GM23338 (cell line): Measurements from ENCODE around the gene BRINP2.

Source experiments
- CREB1 ChIP-seq: fragments of 250-450 bp; sonication (Bioruptor Pico); IDR thresholded peaks from 2 replicates; pipeline ENCODE4 v1.5.0; 2020; ENCODE audit warnings: low read depth, mild to moderate bottlenecking, moderate library complexity
- CTCF ChIP-seq, 2 experiments: fragments of 200-600 bp in 1 of 2; sonication (generic) in 1 of 2; conservative IDR thresholded peaks; 2 replicates each; pipeline versions ENCODE4 v1.5.1 to v1.6.1; 2016 to 2017; ENCODE audit warnings: antibody characterized with exemption in 2 of 2, low read depth in 2 of 2, mild to moderate bottlenecking in 2 of 2, moderate library complexity in 1 of 2
- EZH2 ChIP-seq: fragments of 200-600 bp; sonication (generic); IDR thresholded peaks from one replicate; pipeline ENCODE4 v1.8.0; 2017; ENCODE audit warnings: antibody characterized with exemption, mild to moderate bottlenecking, low read depth; ENCODE audit not compliant: unreplicated experiment
- EZH2phosphoT487 ChIP-seq: fragments of 200-600 bp; sonication (generic); IDR thresholded peaks from one replicate; pipeline ENCODE4 v1.8.1; 2018; ENCODE audit warnings: antibody characterized with exemption; ENCODE audit not compliant: unreplicated experiment
- JUNB ChIP-seq: IDR thresholded peaks from one replicate; pipeline ENCODE4 v1.6.1; 2016; ENCODE audit warnings: antibody characterized with exemption; ENCODE audit not compliant: unreplicated experiment
- POLR2AphosphoS5 ChIP-seq: IDR thresholded peaks from 2 replicates; pipeline ENCODE4 v1.6.1; 2016; ENCODE audit warnings: antibody characterized with exemption, low read depth
- REST ChIP-seq: IDR thresholded peaks from one replicate; pipeline ENCODE4 v1.6.1; 2018; ENCODE audit warnings: antibody characterized with exemption; ENCODE audit not compliant: unreplicated experiment
- STAT1 ChIP-seq: IDR thresholded peaks from one replicate; pipeline ENCODE4 v1.6.1; 2016; ENCODE audit warnings: antibody characterized with exemption; ENCODE audit not compliant: unreplicated experiment

GRCh38 chr1:177183836-177184235, 13.1 kb downstream of the BRINP2 start:
- TF ChIP-seq REST (no peak), EZH2 (no peak), CTCF (conservative IDR thresholded peaks at IDR 0.05; ENCODE audit: low read depth in 2 of 2) (no peak), EZH2phosphoT487 (no peak), JUNB (no peak), STAT1 (no peak), POLR2AphosphoS5 (no peak), CREB1 (no peak)
